Coronary artery (tissue), 2 donors: ENCODE results near the gene PCDHGC3.
A peak's percentile ranks its signal among the peaks of the same experiment; 100 is the strongest.

Experiments
- DNase-seq: peaks from one replicate; pipeline ENCODE4 v3.0.0-alpha.2; 2017; ENCODE audit warnings: low spot score
- H3K27ac ChIP-seq, 2 donors: fragments of 200-600 bp; sonication (generic); one replicate each; pipeline ENCODE4 v1.5.1; 2016 to 2019
- H3K4me3 ChIP-seq: fragments of 200-600 bp; sonication (generic); 2 replicates; pipeline ENCODE4 v1.5.1; 2016; ENCODE audit warnings: mild to moderate bottlenecking, moderate library complexity
- CTCF ChIP-seq: fragments of 200-600 bp; sonication (generic); IDR thresholded peaks from one replicate; pipeline ENCODE4 v1.5.1; 2019; ENCODE audit warnings: antibody characterized with exemption

The PCDHGC3 gene

GRCh38 chr5:141439411-141440141 is 36.2 kb upstream of the PCDHGC3 start:
- H3K4me3 ChIP-seq = no peak overlapping the region
- no peak for DNase-seq
- no peak for TF ChIP-seq CTCF
- H3K27ac ChIP-seq = no peak overlapping the region

- no peak for TF ChIP-seq CTCF
- no peak for DNase-seq
- Histone ChIP-seq H3K27ac (no peak overlapping the region), H3K4me3 (no peak overlapping the region)
Measured at GRCh38 chr5:141440341-141440740, 35.4 kb upstream of the PCDHGC3 start.

GRCh38 chr5:141441571-141442170 is 34.1 kb upstream of the PCDHGC3 start:
- no peak for DNase-seq

GRCh38 chr5:141465351-141465750 is 10.4 kb upstream of the PCDHGC3 start:
- DNase-seq = no peak
- TF ChIP-seq CTCF = no peak
- Histone ChIP-seq H3K27ac (no peak overlapping the region), H3K4me3 (no peak overlapping the region)

More at GRCh38 chr5:141441571-141442170, 34.1 kb upstream of the PCDHGC3 start:
- Histone ChIP-seq H3K4me3 (no peak overlapping the region), H3K27ac (no peak overlapping the region)
- no peak for TF ChIP-seq CTCF

- TF ChIP-seq CTCF = no peak
- no peak for DNase-seq
- Histone ChIP-seq H3K4me3 (peak overlapping the region; percentile 88), H3K27ac (peak overlapping the region; percentile 76 to 96)
Measured at GRCh38 chr5:141476132-141476911, 556 bp downstream of the PCDHGC3 start.

GRCh38 chr5:141477044-141477575 is 1.3 kb downstream of the PCDHGC3 start:
- peak overlapping the region; percentile 88 for H3K4me3 ChIP-seq
- TF ChIP-seq CTCF = no peak
- H3K27ac ChIP-seq = peak overlapping the region; percentile 76 to 96
- no peak for DNase-seq
